ENCODE results near the gene WNK4.

The WNK4 gene

GRCh38 chr17:42841975-42842685 is 61.7 kb downstream of the WNK4 start:
- DNase-seq (ENCODE audit: low read depth): no peak

GRCh38 chr17:42843358-42843934 is 63.0 kb downstream of the WNK4 start:
- DNase-seq (ENCODE audit: low read depth): no peak

GRCh38 chr17:42844271-42844670 is 63.9 kb downstream of the WNK4 start, which contains the start of gene AOC2:
AOC2 (plus strand) TSS chr17:42844580; CDS start chr17:42844627, 47 bp downstream.
- no peak for DNase-seq (ENCODE audit: low read depth)

GRCh38 chr17:42844761-42845555 is 64.5 kb downstream of the WNK4 start:
- DNase-seq (ENCODE audit: low read depth): no peak

GRCh38 chr17:42845556-42845917 is 65.1 kb downstream of the WNK4 start:
- DNase-seq (ENCODE audit: low read depth): no peak

GRCh38 chr17:42845918-42846593 is 65.6 kb downstream of the WNK4 start:
- DNase-seq (ENCODE audit: low read depth): no peak

Measured in stimulated activated CD8-positive, alpha-beta memory T cell treated with anti-CD3 and anti-CD28 coated beads, Interleukin-4, amount 100 ng/mL, for 24 hours (primary cell).